H1 (cell line): ENCODE measurements around the gene SULT2B1. TPM values are rescaled to one million over a fixed set of nuclear protein-coding genes. Genes with fewer than 3 reads are reported as not detected.

Experiments
- CTCF ChIA-PET: fragments of 300-600 bp; sonication (Branson Sonifier 250); formaldehyde crosslinking; loops from one replicate; lab custom pipeline; 2021; ENCODE audit not compliant: partially characterized antibody; lab: Charles Lee
- POLR2A ChIA-PET: fragments of 300-600 bp; sonication (Branson Sonifier 250); formaldehyde crosslinking; loops from one replicate; lab custom pipeline; 2021; ENCODE audit warnings: inconsistent platforms; ENCODE audit not compliant: partially characterized antibody; lab: Charles Lee
- DNase-seq, 2 experiments: peaks; one replicate each; pipeline versions ENCODE4 v3.0.0 to v3.0.0-alpha.2; 2010 to 2022; ENCODE audit warnings: low spot score in 2 of 2, low read depth in 1 of 2, mixed read lengths in 1 of 2
- FAIRE-seq: peaks from 2 replicates; lab custom pipeline; 2011; peaks lifted over from hg19 to GRCh38; lab: Jason Lieb, UNC
- H2AFZ ChIP-seq: 2 replicates; pipeline ENCODE4 v1.8.1; 2012; ENCODE audit warnings: low read length, inconsistent platforms
- H2AK5ac ChIP-seq: 2 replicates; pipeline ENCODE4 v1.6.1; 2013; ENCODE audit warnings: low read depth, low read length
- H2BK120ac ChIP-seq: replicated peaks from 2 replicates; pipeline ENCODE3; 2013; ENCODE audit warnings: low read depth, low read length, inconsistent platforms
- H2BK12ac ChIP-seq: 2 replicates; pipeline ENCODE4 v1.6.1; 2013; ENCODE audit warnings: low read depth, low read length
- H2BK15ac ChIP-seq: 2 replicates; pipeline ENCODE4 v1.6.1; 2013; ENCODE audit warnings: low read length
- H2BK20ac ChIP-seq: 2 replicates; pipeline ENCODE4 v1.6.1; 2013; ENCODE audit warnings: low read length
- H2BK5ac ChIP-seq: 2 replicates; pipeline ENCODE4 v1.6.1; 2013; ENCODE audit warnings: low read depth, low read length
- H3K14ac ChIP-seq: 2 replicates; pipeline ENCODE4 v1.6.1; 2013; ENCODE audit warnings: inconsistent platforms; ENCODE audit not compliant: insufficient read length
- H3K18ac ChIP-seq: 2 replicates; pipeline ENCODE4 v1.6.1; 2013; ENCODE audit warnings: low read length; ENCODE audit errors: extremely low read depth
- H3K23ac ChIP-seq: 2 replicates; pipeline ENCODE4 v1.6.1; 2013; ENCODE audit warnings: inconsistent platforms; ENCODE audit not compliant: insufficient read length
- H3K23me2 ChIP-seq: 2 replicates; pipeline ENCODE4 v1.6.1; 2013; ENCODE audit warnings: low read depth, low read length
- H3K27ac ChIP-seq: 2 replicates; pipeline ENCODE4 v1.6.1; 2011; ENCODE audit warnings: low read depth, low read length, inconsistent platforms
- H3K27me3 ChIP-seq, 4 experiments: replicated peaks in 1 of 4; 1 replicate in 1 of 4; 2 replicates in 3 of 4; pipeline versions ENCODE4 v1.6.1 to v1.8.1; 2011 to 2013; ENCODE audit warnings: low read length in 3 of 4, mild to moderate bottlenecking in 3 of 4, inconsistent platforms in 2 of 4, mixed read lengths in 2 of 4, moderate library complexity in 1 of 4; ENCODE audit not compliant: control insufficient read depth in 3 of 4, insufficient read depth in 3 of 4; ENCODE audit errors: extremely low read depth in 1 of 4
- H3K36me3 ChIP-seq, 4 experiments: 2 replicates each; pipeline versions ENCODE4 v1.6.1 to v1.8.1; 2011 to 2013; ENCODE audit warnings: mild to moderate bottlenecking in 4 of 4, low read length in 3 of 4, moderate library complexity in 2 of 4, control low read depth in 1 of 4, inconsistent platforms in 1 of 4; ENCODE audit not compliant: insufficient read depth in 4 of 4, control insufficient read depth in 2 of 4
- H3K4ac ChIP-seq: replicated peaks from 2 replicates; pipeline ENCODE3; 2013; ENCODE audit warnings: low read length, low read depth, mixed read lengths, inconsistent platforms; ENCODE audit not compliant: insufficient read length
- H3K4me1 ChIP-seq, 4 experiments: replicated peaks in 1 of 4; 1 replicate in 1 of 4; 2 replicates in 3 of 4; pipeline versions ENCODE4 v1.6.1 to v1.8.1; 2011 to 2013; ENCODE audit warnings: low read length in 3 of 4, inconsistent platforms in 2 of 4, mixed read lengths in 1 of 4; ENCODE audit not compliant: insufficient read depth in 4 of 4, control insufficient read depth in 3 of 4
- H3K4me2 ChIP-seq, 2 experiments: 2 replicates each; pipeline versions ENCODE4 v1.6.1 to v1.8.1; 2011 to 2013; ENCODE audit warnings: low read depth in 2 of 2, low read length in 2 of 2, control low read depth in 1 of 2, inconsistent platforms in 1 of 2, mild to moderate bottlenecking in 1 of 2; ENCODE audit not compliant: insufficient read depth in 1 of 2
- H3K4me3 ChIP-seq, 4 experiments: fragments of 200-600, 300-600 bp in 1 of 4; sonication (generic), shearing (Covaris generic), sonication (Bioruptor Twin) in 1 of 4; 2 replicates each; pipeline versions ENCODE4 v1.5.1 to v1.8.1; 2011 to 2016; ENCODE audit warnings: low read length in 4 of 4, low read depth in 3 of 4, control low read depth in 2 of 4, inconsistent platforms in 2 of 4, mild to moderate bottlenecking in 2 of 4, mixed read lengths in 1 of 4, moderate library complexity in 1 of 4; ENCODE audit not compliant: insufficient read depth in 2 of 4; ENCODE audit errors: extremely low read depth in 1 of 4
- H3K56ac ChIP-seq: replicated peaks from 2 replicates; pipeline ENCODE3; 2013; ENCODE audit warnings: low read depth, mild to moderate bottlenecking, mixed read lengths, low read length, inconsistent platforms; ENCODE audit not compliant: insufficient read length
- H3K79me1 ChIP-seq: 2 replicates; pipeline ENCODE4 v1.6.1; 2013; ENCODE audit warnings: low read depth, low read length, control low read depth
- H3K79me2 ChIP-seq, 2 experiments: 2 replicates each; pipeline versions ENCODE4 v1.6.1 to v1.8.1; 2012 to 2013; ENCODE audit warnings: low read length in 2 of 2, mild to moderate bottlenecking in 2 of 2, inconsistent platforms in 1 of 2; ENCODE audit not compliant: insufficient read depth in 2 of 2, control insufficient read depth in 1 of 2
- H3K9ac ChIP-seq, 4 experiments: replicated peaks in 1 of 4; 1 replicate in 1 of 4; 2 replicates in 3 of 4; pipeline versions ENCODE4 v1.6.1 to v1.8.1; 2011 to 2013; ENCODE audit warnings: low read depth in 3 of 4, low read length in 3 of 4, control low read depth in 2 of 4, mild to moderate bottlenecking in 2 of 4, moderate library complexity in 2 of 4, inconsistent platforms in 1 of 4; ENCODE audit errors: extremely low read depth in 1 of 4
- H3K9me3 ChIP-seq, 2 experiments: 2 replicates each; pipeline versions ENCODE4 v1.6.1 to v1.8.1; 2012 to 2013; ENCODE audit warnings: mild to moderate bottlenecking in 2 of 2, moderate library complexity in 2 of 2, control low read depth in 1 of 2, inconsistent platforms in 1 of 2, low read depth in 1 of 2, low read length in 1 of 2, mixed read lengths in 1 of 2; ENCODE audit not compliant: insufficient read depth in 2 of 2
- H4K20me1 ChIP-seq, 2 experiments: replicated peaks in 1 of 2; 2 replicates each; pipeline versions ENCODE3 to v1.8.1; 2011 to 2013; ENCODE audit warnings: inconsistent platforms in 2 of 2, low read length in 2 of 2, mild to moderate bottlenecking in 1 of 2; ENCODE audit not compliant: insufficient read depth in 2 of 2, control insufficient read depth in 1 of 2
- H4K5ac ChIP-seq: 2 replicates; pipeline ENCODE4 v1.6.1; 2013; ENCODE audit warnings: low read length, low read depth, mixed read lengths, inconsistent platforms; ENCODE audit not compliant: insufficient read length
- H4K8ac ChIP-seq: 2 replicates; pipeline ENCODE4 v1.8.0; 2013; ENCODE audit warnings: mild to moderate bottlenecking, moderate library complexity, low read length, inconsistent platforms; ENCODE audit not compliant: insufficient read depth; ENCODE audit errors: extremely low read depth
- H4K91ac ChIP-seq: replicated peaks from 2 replicates; pipeline ENCODE3; 2013; ENCODE audit warnings: low read length, mixed read lengths, inconsistent platforms; ENCODE audit not compliant: insufficient read length
- ASH2L ChIP-seq: fragments of 200-600, 300-600 bp; sonication (generic); IDR thresholded peaks from one replicate; pipeline ENCODE4 v1.7.1; 2017; ENCODE audit warnings: low read length
- EZH2 ChIP-seq: fragments of 200-600 bp; sonication (generic); IDR thresholded peaks from 2 replicates; pipeline ENCODE4 v1.7.1; 2012; ENCODE audit warnings: low read depth, mild to moderate bottlenecking, moderate library complexity, low read length, inconsistent platforms; ENCODE audit not compliant: severe bottlenecking
- GABPA ChIP-seq: IDR thresholded peaks from 2 replicates; pipeline ENCODE4 v1.6.1; 2011; ENCODE audit warnings: mild to moderate bottlenecking, low read length, moderate library complexity, borderline replicate concordance; ENCODE audit not compliant: insufficient read depth
- MAFK ChIP-seq: IDR thresholded peaks from 2 replicates; pipeline ENCODE4 v1.6.1; 2012; ENCODE audit warnings: low read depth, mild to moderate bottlenecking, improper control_type of control experiment, low read length
- NANOG ChIP-seq: IDR thresholded peaks from 2 replicates; pipeline ENCODE4 v1.6.1; 2011; ENCODE audit warnings: low read length, low read depth, mild to moderate bottlenecking, inconsistent platforms; ENCODE audit not compliant: insufficient read depth, poor library complexity, severe bottlenecking
- POLR2AphosphoS5 ChIP-seq: IDR thresholded peaks from 2 replicates; pipeline ENCODE4 v1.6.1; 2011; ENCODE audit warnings: low read depth, low read length
- RXRA ChIP-seq: IDR thresholded peaks from 2 replicates; pipeline ENCODE4 v1.6.1; 2011; ENCODE audit warnings: low read depth, mild to moderate bottlenecking, low read length, moderate library complexity; ENCODE audit not compliant: insufficient read depth
- SP1 ChIP-seq: IDR thresholded peaks from 2 replicates; pipeline ENCODE4 v1.6.1; 2011; ENCODE audit warnings: low read depth, low read length
- SP4 ChIP-seq: IDR thresholded peaks from 2 replicates; pipeline ENCODE4 v1.6.1; 2012; ENCODE audit warnings: low read length, inconsistent platforms
- SRF ChIP-seq: IDR thresholded peaks from 2 replicates; pipeline ENCODE4 v1.6.1; 2011; ENCODE audit warnings: mild to moderate bottlenecking, low read depth, low read length, moderate library complexity
- TCF12 ChIP-seq: IDR thresholded peaks from 2 replicates; pipeline ENCODE4 v1.6.1; 2011; ENCODE audit warnings: low read depth, mild to moderate bottlenecking, low read length
- WGBS, 2 experiments: shearing (Covaris generic) in 1 of 2; methylation state at CpG; one replicate each; pipeline versions ENCODE4 v1.1.6 to v1.1.7; 2013 to 2015; ENCODE audit warnings: low lambda C conversion rate in 2 of 2, mixed read lengths in 2 of 2, inconsistent platforms in 1 of 2, low coverage in 1 of 2, missing lambda C conversion rate in 1 of 2; ENCODE audit not compliant: insufficient replicate concordance in 2 of 2, insufficient coverage in 1 of 2, insufficient read length in 1 of 2; ENCODE audit errors: extremely low coverage in 1 of 2, missing lambda C conversion rate in 1 of 2; 5-methylcytosine and 5-hydroxymethylcytosine counted together
- polyA plus RNA-seq, 7 experiments: library from polyadenylated mRNA; depleted of rRNA in 3 of 7; stranded (reverse) in 5 of 7; unstranded in 2 of 7; fragments of >200 nt in 5 of 7; fragments of 200-250 nt in 2 of 7; gene quantifications; 1 replicate in 5 of 7; 2 replicates in 1 of 7; 4 replicates in 1 of 7; pipeline versions ENCODE4 v1.2.1 to v1.2.3, GENCODE V29; 2011 to 2013; ENCODE audit warnings: missing spikeins in 2 of 7, mixed read lengths in 2 of 7
- total RNA-seq: library from RNA; stranded (reverse); fragmentation: NEBNext Ultra II Directional; extraction: Animal tissue kit (Norgen Biotek cat#: 25700); gene quantifications from 2 replicates; pipeline ENCODE4 v1.2.1, GENCODE V29; 2021

Gene SULT2B1
- total and polyA plus RNA-seq, 2 of the 8 experiments (the other 6 are each of a cell fraction or from before 2014, with no cell fraction given), result 1.5 to 2.6 TPM

GRCh38 chr19:48518207-48518606 lies 33.8 kb upstream of the SULT2B1 start:
- 81% methylated on average over 3 of the region's 3 CpGs; no CpG with 5 or more reads in 1 of the 2 experiments for WGBS, 2 experiments
- peak overlapping the region in 1 of 2 experiments; percentile 22; a peak in 1 of 4 replicates for H3K4me2 ChIP-seq
- H2BK5ac ChIP-seq, result no peak overlapping the region
- H3K9ac ChIP-seq, result no peak overlapping the region
- H3K4me3 ChIP-seq, result no peak overlapping the region
- no peak overlapping the region for H3K27ac ChIP-seq
- H4K5ac ChIP-seq, result no peak overlapping the region
- DNase-seq (no peak), FAIRE-seq (no peak)
- no peak overlapping the region for H3K18ac ChIP-seq
- H3K56ac ChIP-seq, result no peak overlapping the region
- peaks cover 5% of the 10 kb centered on the region; the same call in 1 of the 2 replicates for H3K23me2 ChIP-seq
- H3K4me1 ChIP-seq, result peaks cover 0 to 7% (median 4%) of the 10 kb centered on the region in 4 experiments; a peak in 5 of 7 replicates
- no peaks in the 10 kb centered on the region; a peak in 1 of 7 replicates for H3K27me3 ChIP-seq
- H3K14ac ChIP-seq, result no peak overlapping the region
- H4K91ac ChIP-seq, result no peak overlapping the region
- H3K79me2 ChIP-seq, result no peaks in the 10 kb centered on the region
- no peak overlapping the region for H2BK20ac ChIP-seq
- no peak overlapping the region; the same call in 1 of the 2 replicates for H2BK12ac ChIP-seq
- H4K8ac ChIP-seq, result no peak overlapping the region
- no peak overlapping the region for H2AK5ac ChIP-seq
- H3K9me3 ChIP-seq, result no peaks in the 10 kb centered on the region
- peak overlapping the region; percentile 18; the same call in 1 of the 2 replicates for H2BK15ac ChIP-seq
- H2AFZ ChIP-seq, result no peak overlapping the region
- ChIA-PET POLR2A (interaction anchor here (1.4 kb wide), 3 partner anchors 10 to 50 kb away, joined by 3 read pairs; no protein-coding TSS in a partner anchor), CTCF (interaction anchor here (1.2 to 3.4 kb wide), 8 partner anchors 10 to 66 kb away, joined by 3 to 29 read pairs (median 6); no protein-coding TSS in a partner anchor)
- H3K23ac ChIP-seq, result no peak overlapping the region
- no peaks in the 10 kb centered on the region for H3K36me3 ChIP-seq
- no peaks in the 10 kb centered on the region for H3K79me1 ChIP-seq
- H4K20me1 ChIP-seq, result no peaks in the 10 kb centered on the region
- H2BK120ac ChIP-seq, result no peak overlapping the region
- no peak overlapping the region for H3K4ac ChIP-seq
- TF ChIP-seq EZH2, result no peak
- TF ChIP-seq GABPA, result no peak
- no peak for TF ChIP-seq SP1
- no peak for TF ChIP-seq RXRA
- no peak for TF ChIP-seq NANOG
- TF ChIP-seq MAFK, result no peak
- TF ChIP-seq ASH2L, result no peak
- TF ChIP-seq TCF12, result no peak
- no peak for TF ChIP-seq SP4
- no peak for TF ChIP-seq SRF
- no peak for TF ChIP-seq POLR2AphosphoS5
